Measurements from ENCODE around the gene GRIK5. TPM values are rescaled to one million over a fixed set of nuclear protein-coding genes. Genes with fewer than 3 reads are reported as not detected.
A peak's percentile ranks its signal among the peaks of the same experiment; 100 is the strongest.

Gene GRIK5
- total RNA-seq, 1 experiment from 2014 or later, result 43.1 TPM

DNA sequence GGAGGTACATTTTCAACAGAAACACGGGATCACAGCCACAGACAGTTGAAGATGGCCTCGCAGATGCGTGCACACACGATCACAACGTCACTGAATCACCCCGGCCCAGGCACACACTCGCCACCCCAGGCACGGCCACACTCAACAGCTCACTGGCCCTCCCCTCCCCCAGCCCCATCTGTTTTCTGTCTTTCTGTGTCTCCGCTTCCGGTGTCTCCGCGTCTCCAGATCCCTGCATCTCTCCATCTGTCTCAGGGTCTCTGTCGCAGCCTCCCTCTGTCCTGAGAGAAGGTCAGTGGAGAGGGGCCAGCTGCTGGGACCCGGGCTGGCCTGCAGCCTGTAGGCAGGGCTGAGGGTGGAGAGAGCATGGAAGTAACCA, 72.2 kb downstream of the GRIK5 start:
- no peak overlapping the region for H3K56ac ChIP-seq (ENCODE audit: insufficient read length, low read depth, low read length)
- H3K27ac ChIP-seq (ENCODE audit: insufficient read length, low read depth, low read length), result no peak overlapping the region
- peaks cover 9% of the 10 kb centered on the region for H3K23me2 ChIP-seq (ENCODE audit: insufficient read length, low read depth, low read length, poor library complexity, severe bottlenecking)
- H2BK120ac ChIP-seq (ENCODE audit: low read depth, low read length, poor library complexity, severe bottlenecking), result no peak overlapping the region
- H3K23ac ChIP-seq (ENCODE audit: insufficient read length, low read depth, low read length), result no peak overlapping the region
- peaks cover 2% of the 10 kb centered on the region for H4K20me1 ChIP-seq (ENCODE audit: control insufficient read depth, insufficient read depth, insufficient read length)
- Mint-ChIP-seq H3K9me3 (peaks cover 0 to 2% of the 10 kb centered on the region in 2 experiments; a peak in 3 of 5 replicates), H3K4me3 (peak overlapping the region; percentile 36 to 83; a peak in 4 of 5 replicates), H3K36me3 (ENCODE audit: insufficient read depth in 1 of 3, low read depth in 3 of 3) (peaks cover 12 to 23% (median 14%) of the 10 kb centered on the region in 3 experiments), H3K27ac (no peak overlapping the region; a peak in 1 of 7 replicates), H3K27me3 (ENCODE audit: low read depth) (peaks cover 86% of the 10 kb centered on the region), H3K4me1 (peaks cover 26 to 43% of the 10 kb centered on the region in 2 experiments)
- no peak overlapping the region for H3K14ac ChIP-seq (ENCODE audit: insufficient read depth, low read length)
- no peak overlapping the region for H3K18ac ChIP-seq (ENCODE audit: insufficient read length, low read depth, low read length)
- peak overlapping the region; percentile 65 for H3K4me2 ChIP-seq (ENCODE audit: insufficient read depth, insufficient read length, low read length)
- H2BK20ac ChIP-seq (ENCODE audit: low read depth, low read length, poor library complexity, severe bottlenecking), result no peak overlapping the region
- no peak overlapping the region for H3T11ph ChIP-seq (ENCODE audit: low read length)
- H3K4ac ChIP-seq (ENCODE audit: low read depth, low read length), result no peak overlapping the region
- peaks cover 28% of the 10 kb centered on the region for H3K27me3 ChIP-seq (ENCODE audit: insufficient read depth, low read length)
- DNase-seq, result peak; percentile 51
- TF ChIP-seq, protein P1, sequence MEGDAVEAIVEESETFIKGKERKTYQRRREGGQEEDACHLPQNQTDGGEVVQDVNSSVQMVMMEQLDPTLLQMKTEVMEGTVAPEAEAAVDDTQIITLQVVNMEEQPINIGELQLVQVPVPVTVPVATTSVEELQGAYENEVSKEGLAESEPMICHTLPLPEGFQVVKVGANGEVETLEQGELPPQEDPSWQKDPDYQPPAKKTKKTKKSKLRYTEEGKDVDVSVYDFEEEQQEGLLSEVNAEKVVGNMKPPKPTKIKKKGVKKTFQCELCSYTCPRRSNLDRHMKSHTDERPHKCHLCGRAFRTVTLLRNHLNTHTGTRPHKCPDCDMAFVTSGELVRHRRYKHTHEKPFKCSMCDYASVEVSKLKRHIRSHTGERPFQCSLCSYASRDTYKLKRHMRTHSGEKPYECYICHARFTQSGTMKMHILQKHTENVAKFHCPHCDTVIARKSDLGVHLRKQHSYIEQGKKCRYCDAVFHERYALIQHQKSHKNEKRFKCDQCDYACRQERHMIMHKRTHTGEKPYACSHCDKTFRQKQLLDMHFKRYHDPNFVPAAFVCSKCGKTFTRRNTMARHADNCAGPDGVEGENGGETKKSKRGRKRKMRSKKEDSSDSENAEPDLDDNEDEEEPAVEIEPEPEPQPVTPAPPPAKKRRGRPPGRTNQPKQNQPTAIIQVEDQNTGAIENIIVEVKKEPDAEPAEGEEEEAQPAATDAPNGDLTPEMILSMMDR (conservative IDR thresholded peaks at IDR 0.05), result no peak
- no peaks in the 10 kb centered on the region for H3K79me1 ChIP-seq (ENCODE audit: insufficient read depth, low read depth, low read length, poor library complexity, severe bottlenecking)
- no peak overlapping the region for H3K9ac ChIP-seq (ENCODE audit: extremely low read depth, insufficient read length, low read length)
- H2AFZ ChIP-seq (ENCODE audit: low read length), result no peak overlapping the region
- no peak overlapping the region for H4K5ac ChIP-seq (ENCODE audit: insufficient read length, low read depth, low read length)
- no peak overlapping the region for H4K91ac ChIP-seq (ENCODE audit: insufficient read length, low read depth, low read length)
- H3K4me1 ChIP-seq (ENCODE audit: insufficient read depth, low read length), result no peaks in the 10 kb centered on the region
- H2BK5ac ChIP-seq (ENCODE audit: insufficient read length, low read length), result no peak overlapping the region
- WGBS (ENCODE audit: extremely low coverage, insufficient read length, low lambda C conversion rate), result no CpG with 5 or more reads among the region's 14 CpGs
- H4K8ac ChIP-seq (replicated peaks; ENCODE audit: insufficient read length, low read depth, low read length), result no peak overlapping the region
- no peaks in the 10 kb centered on the region for H3K9me3 ChIP-seq (ENCODE audit: control insufficient read depth, low read depth, low read length)
- H2AK5ac ChIP-seq (ENCODE audit: insufficient read length, low read length), result no peak overlapping the region
- H3K79me2 ChIP-seq (ENCODE audit: insufficient read depth, low read length), result no peaks in the 10 kb centered on the region
- no peak overlapping the region for H2BK15ac ChIP-seq (ENCODE audit: low read depth, low read length)
- H2BK12ac ChIP-seq (ENCODE audit: insufficient read length, low read depth, low read length), result no peak overlapping the region

Measured in H9 (cell line).